Stimulated activated CD4-positive, alpha-beta T cell treated with anti-CD3 and anti-CD28 coated beads, Interleukin-1b, Interleukin-23, amount 100 ng/mL, for 48 hours (primary cell): Measurements from ENCODE around the gene ZBTB7C.

ENCODE experiments used
- DNase-seq: peaks from one replicate; pipeline ENCODE4 v3.0.0-alpha.2; 2020

Gene ZBTB7C

DNA sequence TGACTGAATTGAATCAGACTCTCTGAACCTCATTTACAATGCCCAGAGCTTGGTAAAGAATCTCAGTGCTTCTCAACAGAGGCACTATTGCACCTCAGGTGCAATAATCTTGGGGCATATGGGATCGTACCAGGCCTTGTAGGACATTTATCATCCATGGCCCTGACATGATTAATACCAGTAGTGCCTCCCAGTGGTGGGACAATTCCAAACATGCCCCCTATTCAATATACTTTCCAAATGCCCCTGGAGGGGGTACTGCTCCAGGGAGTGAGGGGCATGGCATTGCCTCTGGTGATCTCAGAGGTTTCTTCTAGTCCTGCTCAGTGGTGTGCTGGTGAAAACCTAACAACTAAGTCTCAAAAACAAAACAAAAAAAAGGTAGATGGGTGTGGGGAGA, 303.9 kb downstream of the ZBTB7C start:
- no peak for DNase-seq

DNA sequence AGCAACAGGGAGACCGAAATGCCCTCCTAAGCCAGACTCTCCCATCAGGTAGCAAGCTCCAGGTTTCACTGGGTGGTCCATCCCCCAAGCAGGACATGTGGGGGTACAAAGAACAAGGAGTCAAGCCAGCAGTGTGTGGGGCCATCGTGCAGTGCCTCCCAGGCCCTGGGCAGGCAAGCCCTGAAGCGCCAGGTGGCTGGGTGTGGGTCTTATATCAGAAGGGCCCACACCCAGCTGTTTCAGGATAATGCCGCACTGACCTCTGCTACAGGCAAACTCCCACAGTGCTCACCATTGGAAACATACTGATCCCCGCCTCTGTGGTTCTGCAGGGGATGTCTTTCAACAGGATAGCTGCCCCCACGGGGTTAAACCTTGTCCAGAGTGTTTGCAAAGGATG, 304.5 kb downstream of the ZBTB7C start:
- no peak for DNase-seq

DNA sequence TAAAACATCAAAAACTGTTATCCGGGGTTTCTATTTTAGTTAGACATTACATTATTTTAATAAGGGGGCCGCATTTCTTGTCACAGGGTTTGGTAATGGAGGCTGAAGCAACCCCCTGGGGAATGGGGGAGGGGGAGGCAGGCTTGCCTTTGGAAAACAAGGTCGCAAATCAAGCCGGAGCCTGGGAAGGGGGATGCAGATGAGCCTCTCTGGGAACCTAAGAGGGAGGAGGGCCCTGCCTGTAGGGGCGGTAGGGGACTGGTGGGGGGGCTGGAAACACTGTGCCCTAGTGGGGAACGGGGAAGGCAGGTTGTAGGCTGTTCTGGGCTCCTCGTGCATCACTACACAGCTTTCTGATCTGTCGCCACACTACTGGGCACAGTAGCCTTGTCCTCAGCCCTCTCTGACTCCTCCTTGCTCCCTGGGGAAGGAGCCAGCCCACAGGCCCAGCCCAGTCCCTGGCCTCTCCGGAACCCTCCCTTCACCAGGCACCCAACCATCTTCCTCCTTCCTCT, 308.5 kb downstream of the ZBTB7C start:
- no peak for DNase-seq

GRCh38 chr18:48100165-48100575, 309.0 kb downstream of the ZBTB7C start:
- DNase-seq: no peak

GRCh38 chr18:48099481-48100164, 309.6 kb downstream of the ZBTB7C start:
- no peak for DNase-seq

- DNase-seq: no peak
These were observed 310.6 kb downstream of the ZBTB7C start for GRCh38 chr18:48098538-48098937.

DNA sequence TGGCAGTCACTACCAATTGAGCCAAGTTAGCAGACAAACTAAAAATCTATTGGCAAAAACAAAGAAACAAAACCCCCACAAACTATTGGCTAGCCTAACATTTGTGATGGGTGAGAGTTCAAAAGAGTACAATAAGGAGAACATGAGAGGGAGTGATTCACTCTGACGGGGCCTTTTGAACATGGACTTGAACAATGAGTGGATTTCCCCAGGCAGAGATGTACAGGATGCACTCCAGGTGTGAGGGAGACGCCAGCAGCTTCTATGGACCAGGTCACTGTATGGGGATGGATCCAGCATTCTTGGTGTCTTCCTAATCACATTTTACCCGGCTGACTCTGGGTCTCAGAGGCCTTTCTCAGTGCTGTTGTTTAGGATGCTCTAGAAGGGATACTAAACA, 311.2 kb downstream of the ZBTB7C start:
- DNase-seq: no peak

DNA sequence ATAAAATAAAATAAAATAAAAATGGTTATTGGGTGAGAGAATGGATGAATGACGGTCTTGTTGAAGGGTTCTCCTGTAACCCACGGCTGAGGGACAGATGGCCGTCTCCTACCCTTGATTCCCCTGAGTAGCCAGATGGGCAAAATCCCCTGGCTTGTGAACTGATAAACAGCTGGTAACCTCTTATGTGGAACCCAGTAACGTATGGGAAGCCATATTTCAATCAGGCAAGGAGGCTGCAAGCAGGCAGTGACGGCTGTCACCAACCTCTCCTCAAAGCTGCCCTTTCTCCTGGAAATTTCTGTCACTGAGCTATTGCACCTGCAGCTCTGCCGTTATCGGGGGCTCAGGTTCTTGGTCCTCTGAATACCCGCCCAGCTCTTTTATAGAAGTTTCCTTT, 313.5 kb downstream of the ZBTB7C start:
- no peak for DNase-seq

- no peak for DNase-seq
These were observed 316.1 kb downstream of the ZBTB7C start for GRCh38 chr18:48093104-48093503.

GRCh38 chr18:48091869-48092497, 317.2 kb downstream of the ZBTB7C start:
- no peak for DNase-seq

DNA sequence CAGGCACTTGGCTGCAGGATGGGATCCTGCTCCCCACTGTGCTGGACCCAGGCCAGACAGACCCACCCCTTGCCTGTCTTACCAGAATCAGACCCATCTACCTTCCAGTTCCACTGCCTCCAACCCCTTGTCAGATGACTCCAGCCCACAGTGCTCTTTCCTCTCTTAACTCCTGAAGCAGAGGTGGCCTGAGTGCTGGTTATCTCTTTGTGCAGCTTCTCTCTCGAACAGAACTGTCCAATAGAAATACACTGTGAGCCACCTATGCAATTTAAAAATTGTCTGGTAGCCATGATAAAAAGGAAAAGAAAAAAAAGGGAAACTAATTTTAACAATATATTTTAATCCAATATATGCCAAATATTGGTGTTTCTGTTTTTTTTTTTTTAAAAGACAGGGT, 318.5 kb downstream of the ZBTB7C start:
- DNase-seq: no peak

DNA sequence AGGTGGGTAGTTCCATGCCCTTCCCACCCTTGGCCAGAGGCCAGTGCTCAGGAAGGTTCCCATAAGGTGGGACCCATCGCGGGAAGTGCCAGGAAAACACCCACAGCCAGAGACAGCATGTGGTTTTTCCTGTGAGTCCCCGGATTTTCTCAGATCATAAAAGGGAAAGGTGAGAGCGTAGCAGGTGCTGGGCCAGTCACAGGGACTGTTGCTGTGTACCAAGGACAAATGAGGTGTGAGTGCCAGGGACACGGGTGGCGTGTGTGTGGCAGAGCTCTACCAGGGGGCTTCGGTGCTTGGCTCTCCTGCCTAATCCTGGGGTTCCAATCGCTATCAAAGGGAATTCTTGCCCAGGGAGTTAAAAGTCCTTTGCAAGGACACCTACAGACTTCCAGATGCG, 319.2 kb downstream of the ZBTB7C start:
- DNase-seq: no peak

GRCh38 chr18:48085781-48086487, 323.2 kb downstream of the ZBTB7C start:
- no peak for DNase-seq

DNA sequence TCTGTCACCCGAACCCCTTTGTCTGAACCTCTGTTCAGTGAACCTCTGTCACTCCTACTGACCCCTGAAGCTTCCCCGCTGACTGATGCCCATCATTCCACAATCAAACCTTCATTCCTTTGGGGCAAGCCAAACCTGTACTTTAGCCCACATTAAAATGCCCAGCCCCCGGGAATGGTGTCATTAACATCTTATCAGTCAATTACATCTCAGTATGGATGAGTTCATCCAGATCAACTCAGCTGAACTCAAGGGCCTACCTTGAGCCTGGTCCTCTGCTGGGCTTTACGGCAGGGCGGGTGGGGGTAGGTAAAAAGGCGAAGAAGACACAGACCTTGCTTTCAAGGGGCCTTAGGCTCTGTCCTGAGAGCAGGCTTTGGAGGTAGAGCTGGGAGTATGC, 324.3 kb downstream of the ZBTB7C start:
- DNase-seq: no peak

DNA sequence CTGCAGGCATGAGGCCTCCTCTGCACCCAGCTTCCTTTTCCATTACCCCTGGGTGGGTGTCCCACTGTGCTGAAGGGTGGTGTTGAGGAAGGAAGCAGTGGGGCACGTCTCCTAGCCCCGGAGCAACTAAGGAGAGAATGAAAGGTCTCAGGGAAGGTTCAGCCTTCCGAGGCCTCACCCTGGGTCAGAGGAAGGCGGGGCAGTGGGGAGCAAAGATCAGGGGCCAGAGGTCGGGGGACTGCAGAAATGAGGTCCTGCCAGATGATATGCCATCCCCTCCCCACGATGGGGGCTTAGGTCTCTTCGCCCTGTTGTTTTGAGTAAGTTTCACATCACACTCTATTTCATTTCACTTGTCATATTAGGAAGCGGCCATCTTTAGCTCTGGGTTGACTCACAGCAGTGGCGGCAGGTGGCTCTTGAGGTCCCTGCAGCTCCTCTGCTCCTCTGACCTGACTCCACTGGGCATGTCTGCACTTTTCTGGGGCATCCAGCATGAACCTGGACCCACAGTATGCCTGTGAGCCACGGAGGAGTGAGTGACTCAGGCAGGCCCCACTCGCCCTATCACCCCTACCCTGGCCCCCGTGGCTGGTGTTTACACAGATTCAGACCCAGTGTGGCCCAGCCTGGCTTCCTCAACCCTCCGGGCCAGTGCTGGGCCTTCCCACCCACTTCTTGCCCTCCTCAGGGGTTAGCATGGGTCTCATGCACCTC, 325.0 kb downstream of the ZBTB7C start:
- DNase-seq: no peak

DNA sequence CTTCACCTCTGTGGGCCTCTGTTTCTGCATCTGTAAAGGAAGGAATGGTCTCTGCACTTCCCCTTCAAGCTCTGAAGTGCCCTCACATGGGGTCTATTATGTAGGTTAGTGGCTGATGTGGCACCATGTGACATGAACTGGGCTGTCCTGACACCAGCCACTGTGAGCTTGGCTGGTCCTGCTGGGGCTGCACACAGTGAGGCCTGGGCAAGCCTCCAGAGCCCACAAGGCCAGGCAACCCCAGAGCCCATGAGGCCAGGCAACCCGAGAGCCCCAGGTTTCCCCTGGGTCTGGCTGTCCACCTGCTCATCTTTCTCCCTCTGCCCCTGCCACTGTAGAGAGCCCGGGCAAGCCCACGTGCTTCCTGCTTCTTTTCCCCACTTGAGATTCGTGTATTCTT, 328.6 kb downstream of the ZBTB7C start:
- DNase-seq: no peak

DNA sequence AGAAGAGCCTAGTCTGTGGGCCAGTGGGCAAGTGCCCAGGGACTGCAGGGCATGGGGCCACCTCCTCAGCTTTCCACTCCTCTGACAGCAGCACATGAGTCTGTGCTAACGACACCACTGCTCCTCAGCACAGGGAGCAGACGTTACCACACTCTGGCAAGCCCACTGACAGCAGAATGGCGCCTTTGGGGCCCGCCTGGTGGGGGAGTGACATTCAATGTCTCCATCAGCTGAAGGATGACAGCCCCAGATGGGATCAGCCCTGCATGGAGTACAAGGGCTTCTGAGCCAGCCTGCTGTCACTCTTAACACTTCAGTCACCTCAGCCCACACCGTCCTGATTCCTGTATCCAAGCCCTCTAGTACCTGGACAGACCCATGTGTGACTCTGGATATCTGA, 329.3 kb downstream of the ZBTB7C start:
- no peak for DNase-seq

- DNase-seq: no peak
These were observed 330.7 kb downstream of the ZBTB7C start for GRCh38 chr18:48078448-48078847.

DNA sequence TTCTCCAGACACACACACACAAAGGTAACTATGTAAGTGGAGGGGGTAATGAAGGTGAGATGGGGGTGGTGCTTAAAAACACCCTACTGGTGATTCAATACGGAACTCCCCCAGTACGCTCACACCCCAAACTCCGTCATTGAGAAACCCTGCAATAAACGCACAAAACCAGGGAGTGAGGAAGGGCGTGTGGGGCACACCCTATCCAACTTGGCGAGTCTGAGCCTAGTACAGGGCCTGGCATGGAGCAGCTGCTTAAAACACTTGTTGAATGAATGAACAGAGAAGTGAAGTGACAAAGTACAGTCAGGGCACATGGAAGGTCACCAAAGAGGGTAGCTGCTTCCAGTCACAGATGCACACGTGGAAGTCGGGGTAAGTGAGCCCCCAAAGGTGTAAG, 331.9 kb downstream of the ZBTB7C start:
- DNase-seq: no peak

GRCh38 chr18:48076461-48076860, 332.7 kb downstream of the ZBTB7C start:
- no peak for DNase-seq

- DNase-seq: no peak
These were observed 333.5 kb downstream of the ZBTB7C start for GRCh38 chr18:48075707-48076093.

GRCh38 chr18:48074929-48075706, 334.1 kb downstream of the ZBTB7C start:
- no peak for DNase-seq
